ENCODE measurements around the gene HOXC6.

Gene HOXC6

DNA sequence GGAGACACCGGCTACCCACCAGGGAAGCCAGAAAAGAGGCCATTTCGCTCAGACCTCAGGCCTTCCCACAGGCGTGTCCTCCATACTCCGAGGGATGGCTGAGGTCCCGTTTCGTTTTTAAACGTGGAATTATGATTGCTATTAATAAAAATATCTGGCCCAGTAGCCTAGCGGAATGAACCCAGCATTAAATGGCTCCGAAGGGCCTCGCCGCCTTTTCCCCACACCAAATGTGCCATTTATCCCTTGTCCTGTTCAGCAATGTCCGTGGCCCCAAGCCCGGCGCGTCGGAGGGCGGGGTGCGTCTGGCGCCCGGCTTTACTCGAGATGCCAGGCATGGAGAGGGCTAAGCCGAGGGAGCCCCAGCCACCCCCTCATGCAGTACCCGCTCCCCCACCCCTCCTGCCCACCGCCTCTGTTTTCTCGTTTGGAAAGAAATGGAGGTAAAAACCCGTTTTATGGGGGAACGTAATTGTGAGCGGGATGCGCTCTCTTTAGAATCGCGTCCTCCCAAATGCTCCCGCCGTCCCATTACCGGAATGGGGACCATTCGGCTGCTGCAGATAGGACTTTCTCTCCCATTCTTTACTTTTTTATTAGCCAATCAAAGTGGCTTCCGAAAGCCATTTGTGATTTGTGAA lies 13.7 kb upstream of the HOXC6 start:
- no peak for DNase-seq
- peaks cover 28% of the 10 kb centered on the region for H3K4me1 Mint-ChIP-seq
- H3K27ac Mint-ChIP-seq: no peak overlapping the region

DNA sequence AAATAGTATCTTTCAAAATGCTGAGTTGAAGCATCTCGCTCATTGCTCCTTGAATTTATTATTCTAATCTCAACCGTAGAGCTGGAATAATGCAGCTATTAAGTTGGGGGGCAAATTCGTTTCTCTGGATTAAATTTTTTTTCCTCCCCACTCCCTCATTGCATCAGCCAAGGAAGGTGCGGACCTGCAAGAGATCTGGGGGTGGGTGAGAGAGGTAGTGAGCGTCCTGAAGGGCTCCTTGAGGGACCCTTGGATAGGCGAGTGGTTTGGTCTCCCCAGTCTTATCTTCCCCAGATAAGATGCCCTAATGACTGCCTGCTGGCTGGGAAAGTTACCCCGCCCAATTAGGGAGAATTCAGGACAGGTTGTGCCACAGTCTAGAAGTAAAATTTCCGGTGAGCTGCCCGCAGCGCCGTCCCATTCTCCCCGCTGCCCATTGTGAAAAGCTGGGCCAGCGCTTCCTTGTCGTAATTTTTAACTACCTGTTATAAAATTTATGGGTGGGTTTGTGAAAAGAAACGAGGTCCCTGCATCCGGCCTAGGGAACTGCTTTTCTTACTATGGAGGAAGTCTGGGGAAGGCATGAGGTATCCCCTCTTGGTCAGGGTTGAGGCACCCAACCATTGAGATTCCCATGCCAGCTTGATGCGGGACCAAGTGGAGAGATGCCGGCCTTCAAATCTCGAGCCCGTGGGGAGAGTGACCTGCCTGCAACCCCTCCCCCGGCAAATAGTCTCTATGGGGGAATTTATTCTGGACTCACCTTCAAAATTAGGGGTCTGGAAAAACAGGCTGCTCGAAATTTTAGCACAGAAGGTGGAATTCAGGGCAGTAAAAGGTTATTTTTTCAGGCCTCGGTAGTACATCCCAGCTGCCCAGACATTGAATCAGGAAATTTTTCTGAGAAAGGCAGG lies 13.0 kb upstream of the HOXC6 start:
- H3K4me1 Mint-ChIP-seq: peaks cover 24% of the 10 kb centered on the region

More for the DNA sequence above, 13.7 kb upstream of the HOXC6 start:
- Mint-ChIP-seq H3K4me3 (no peak overlapping the region), H3K36me3 (ENCODE audit: low read depth) (no peaks in the 10 kb centered on the region), H3K27me3 (peaks cover 81% of the 10 kb centered on the region), H3K9me3 (no peaks in the 10 kb centered on the region)
- no peak for ATAC-seq

DNA sequence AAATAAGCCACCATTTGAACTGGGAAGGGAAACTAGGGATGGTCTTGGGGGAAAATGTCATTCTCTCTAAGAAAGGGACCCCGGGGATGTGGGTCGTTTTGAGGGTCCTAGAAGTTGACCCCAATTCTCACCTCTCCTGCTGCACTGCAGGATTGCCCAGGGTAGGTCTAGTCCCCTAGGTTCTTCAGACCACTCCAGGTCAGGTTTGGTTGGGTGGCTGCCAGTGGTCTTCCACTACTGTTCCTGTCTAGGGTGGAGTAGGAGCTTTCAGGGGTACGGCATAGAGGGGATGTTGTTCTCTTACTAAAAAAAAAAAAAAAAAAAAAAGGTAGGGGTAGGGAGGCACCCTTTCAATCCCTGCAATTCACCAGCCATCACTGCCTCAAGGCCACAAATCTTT lies 12.2 kb upstream of the HOXC6 start:
- Mint-ChIP-seq H3K9me3 (no peaks in the 10 kb centered on the region), H3K27ac (no peak overlapping the region), H3K36me3 (ENCODE audit: low read depth) (no peaks in the 10 kb centered on the region), H3K4me3 (no peak overlapping the region), H3K27me3 (peaks cover 79% of the 10 kb centered on the region), H3K4me1 (peaks cover 21% of the 10 kb centered on the region)
- DNase-seq (no peak), ATAC-seq (no peak)

More for the DNA sequence above, 13.0 kb upstream of the HOXC6 start:
- Mint-ChIP-seq H3K36me3 (ENCODE audit: low read depth) (no peaks in the 10 kb centered on the region), H3K27ac (no peak overlapping the region), H3K4me3 (no peak overlapping the region), H3K9me3 (no peaks in the 10 kb centered on the region), H3K27me3 (peaks cover 80% of the 10 kb centered on the region)
- no peak for DNase-seq
- ATAC-seq: no peak

DNA sequence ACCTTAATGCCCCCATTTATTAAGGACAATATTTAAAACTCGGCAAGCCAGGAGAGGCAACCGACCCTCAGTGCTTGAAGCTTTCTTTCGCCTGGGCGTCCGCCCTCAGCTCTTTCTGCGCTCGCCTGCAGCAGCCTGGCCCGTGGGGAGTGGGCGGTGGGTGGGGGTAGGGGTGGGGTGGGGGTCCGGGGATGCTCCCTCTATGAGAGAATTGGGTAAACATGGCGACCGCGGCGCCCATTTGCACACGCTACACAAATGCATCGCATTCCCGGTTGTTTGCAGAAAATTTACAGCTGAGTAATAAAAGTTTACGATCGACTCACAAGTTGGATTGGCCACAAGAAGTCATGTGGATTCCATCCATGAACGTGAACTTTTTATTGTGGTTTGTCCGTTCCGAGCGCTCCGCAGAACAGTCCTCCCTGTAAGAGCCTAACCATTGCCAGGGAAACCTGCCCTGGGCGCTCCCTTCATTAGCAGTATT lies 11.7 kb upstream of the HOXC6 start:
- H3K9me3 Mint-ChIP-seq: no peaks in the 10 kb centered on the region
- DNase-seq: no peak
- H3K36me3 Mint-ChIP-seq (ENCODE audit: low read depth): no peaks in the 10 kb centered on the region
- ATAC-seq: no peak
- peaks cover 79% of the 10 kb centered on the region for H3K27me3 Mint-ChIP-seq
- no peak overlapping the region for H3K4me3 Mint-ChIP-seq
- H3K4me1 Mint-ChIP-seq: peaks cover 18% of the 10 kb centered on the region
- H3K27ac Mint-ChIP-seq: no peak overlapping the region

DNA sequence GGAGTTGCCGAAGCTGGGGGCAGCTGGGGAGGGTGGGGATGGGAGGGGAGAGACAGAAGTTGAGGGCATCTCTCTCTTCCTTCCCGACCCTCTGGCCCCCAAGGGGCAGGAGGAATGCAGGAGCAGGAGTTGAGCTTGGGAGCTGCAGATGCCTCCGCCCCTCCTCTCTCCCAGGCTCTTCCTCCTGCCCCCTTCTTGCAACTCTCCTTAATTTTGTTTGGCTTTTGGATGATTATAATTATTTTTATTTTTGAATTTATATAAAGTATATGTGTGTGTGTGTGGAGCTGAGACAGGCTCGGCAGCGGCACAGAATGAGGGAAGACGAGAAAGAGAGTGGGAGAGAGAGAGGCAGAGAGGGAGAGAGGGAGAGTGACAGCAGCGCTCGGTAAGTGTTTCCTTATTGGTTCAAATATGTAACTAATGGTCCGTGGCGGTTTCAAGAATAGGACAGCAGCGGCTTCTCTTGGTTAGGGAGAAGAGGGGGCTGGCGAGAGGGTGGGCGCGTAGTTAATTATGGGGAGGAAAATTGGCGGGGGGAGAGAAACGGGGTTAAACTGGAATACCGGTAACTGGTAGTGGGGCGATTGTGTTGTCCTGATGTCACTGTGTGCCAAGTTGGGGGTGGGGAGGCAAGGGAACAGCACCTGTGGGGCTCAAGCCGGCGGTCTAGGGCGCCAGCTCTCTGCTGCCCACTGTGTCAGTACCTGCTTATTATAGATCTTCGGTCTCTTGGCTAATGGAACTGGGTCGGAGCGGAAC lies 11.0 kb upstream of the HOXC6 start:
- no peak for DNase-seq
- peak; percentile 22 for ATAC-seq
- H3K4me1 Mint-ChIP-seq: peaks cover 17% of the 10 kb centered on the region
- H3K36me3 Mint-ChIP-seq (ENCODE audit: low read depth): no peaks in the 10 kb centered on the region
- H3K9me3 Mint-ChIP-seq: no peaks in the 10 kb centered on the region
- peak overlapping the region; percentile 79 for H3K4me3 Mint-ChIP-seq
- peaks cover 79% of the 10 kb centered on the region for H3K27me3 Mint-ChIP-seq
- H3K27ac Mint-ChIP-seq: no peak overlapping the region

DNA sequence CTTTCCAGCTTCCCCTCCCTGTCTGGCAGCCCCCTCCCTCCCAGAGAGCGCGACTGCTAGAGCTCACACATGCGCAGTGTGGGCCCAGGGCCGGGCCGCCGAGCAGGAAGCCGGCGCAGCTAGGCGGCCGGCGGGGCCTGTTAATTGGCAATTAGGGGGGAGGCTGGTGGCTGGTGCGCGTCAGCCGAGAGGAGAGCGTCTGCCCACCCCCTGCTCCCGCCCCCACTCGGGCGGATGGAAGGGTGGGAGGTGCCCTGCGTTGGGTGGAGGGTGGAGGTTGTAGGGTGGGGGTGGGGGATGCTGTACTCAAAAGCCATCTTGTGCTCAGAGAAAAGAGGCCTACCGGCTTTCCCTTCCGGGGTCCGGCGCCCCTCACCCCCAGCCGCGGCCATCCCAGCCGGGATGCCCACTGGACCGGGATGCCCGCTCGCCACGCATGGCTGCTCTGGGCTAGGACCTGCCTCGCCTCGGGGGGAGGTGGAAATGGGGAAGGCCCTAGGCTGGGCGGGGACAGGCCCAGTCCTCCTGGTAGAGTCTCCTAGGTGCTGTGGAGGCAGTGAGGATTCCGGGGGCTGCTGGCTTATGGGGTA lies 10.3 kb upstream of the HOXC6 start:
- H3K9me3 Mint-ChIP-seq: no peaks in the 10 kb centered on the region
- H3K27me3 Mint-ChIP-seq: peaks cover 78% of the 10 kb centered on the region
- H3K36me3 Mint-ChIP-seq (ENCODE audit: low read depth): no peaks in the 10 kb centered on the region
- DNase-seq (peak; percentile 75), ATAC-seq (peak; percentile 86)
- H3K27ac Mint-ChIP-seq: no peak overlapping the region
- peak overlapping the region; percentile 79 for H3K4me3 Mint-ChIP-seq
- H3K4me1 Mint-ChIP-seq: peaks cover 17% of the 10 kb centered on the region

DNA sequence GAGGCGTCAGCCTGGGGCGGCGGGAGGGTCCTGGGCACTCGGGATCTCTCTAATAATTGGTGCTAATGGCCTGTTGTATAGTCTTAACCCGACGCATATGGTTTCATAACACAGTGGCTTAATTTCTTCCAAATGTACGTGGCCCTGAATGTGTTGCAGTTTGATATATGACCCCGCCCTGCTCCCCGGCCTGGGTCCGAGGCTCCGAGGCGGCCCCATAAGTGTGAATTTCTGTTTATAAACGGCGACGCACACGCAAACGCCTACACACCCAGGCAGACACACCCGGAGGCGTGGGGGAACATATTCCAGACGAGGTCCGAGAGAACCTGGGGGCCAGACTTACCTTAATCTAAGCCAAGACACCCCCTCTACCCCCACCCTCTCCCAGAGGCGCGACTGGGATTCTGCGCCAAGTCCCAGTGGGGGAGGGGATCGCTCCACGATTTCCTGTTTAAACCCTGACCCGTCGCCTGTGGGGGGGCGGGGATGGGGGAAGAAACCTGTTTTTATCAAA lies 9.7 kb upstream of the HOXC6 start:
- Mint-ChIP-seq H3K36me3 (ENCODE audit: low read depth) (no peaks in the 10 kb centered on the region), H3K4me1 (peaks cover 17% of the 10 kb centered on the region), H3K9me3 (no peaks in the 10 kb centered on the region), H3K4me3 (peak overlapping the region; percentile 79), H3K27ac (no peak overlapping the region), H3K27me3 (peaks cover 78% of the 10 kb centered on the region)
- ATAC-seq (no peak), DNase-seq (no peak)

DNA sequence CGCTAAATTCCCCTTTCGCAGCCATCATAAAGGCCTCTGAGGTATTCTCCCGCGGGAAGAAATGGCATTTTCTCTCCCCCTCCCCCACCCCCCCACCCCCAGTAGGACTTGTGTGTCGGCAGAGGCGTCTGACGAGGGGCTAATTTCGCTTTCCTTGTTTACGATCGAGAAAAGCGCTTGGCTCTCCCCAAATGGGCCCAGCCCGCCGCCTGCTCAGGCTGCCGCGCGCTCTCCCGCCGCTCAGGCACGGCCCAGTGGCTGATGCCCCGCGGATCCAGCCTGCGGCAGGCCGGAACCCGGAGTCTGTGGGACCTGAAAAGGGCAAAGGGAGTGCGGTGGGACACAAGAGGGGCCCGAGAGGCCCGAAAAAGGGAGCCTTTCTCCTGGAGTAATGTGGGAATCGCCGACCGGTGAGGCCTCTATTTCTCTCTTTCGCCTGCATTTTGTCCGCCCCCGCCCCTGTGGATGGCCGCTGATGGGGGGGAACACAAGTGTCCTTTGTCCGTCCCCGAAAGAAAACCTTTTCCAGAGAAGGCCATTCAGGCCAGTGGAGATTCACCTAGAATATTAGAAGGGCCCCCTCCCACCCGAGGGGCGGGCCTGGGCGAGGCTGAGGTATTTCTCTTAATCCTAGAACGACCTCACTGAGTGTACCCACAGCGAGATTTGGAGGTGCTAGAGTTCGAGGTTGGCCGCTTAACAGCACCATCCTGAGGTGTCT lies 9.0 kb upstream of the HOXC6 start:
- Mint-ChIP-seq H3K36me3 (ENCODE audit: low read depth) (no peaks in the 10 kb centered on the region), H3K4me1 (peaks cover 17% of the 10 kb centered on the region), H3K9me3 (no peaks in the 10 kb centered on the region), H3K27ac (no peak overlapping the region), H3K4me3 (no peak overlapping the region), H3K27me3 (peaks cover 78% of the 10 kb centered on the region)
- DNase-seq (no peak), ATAC-seq (no peak)

DNA sequence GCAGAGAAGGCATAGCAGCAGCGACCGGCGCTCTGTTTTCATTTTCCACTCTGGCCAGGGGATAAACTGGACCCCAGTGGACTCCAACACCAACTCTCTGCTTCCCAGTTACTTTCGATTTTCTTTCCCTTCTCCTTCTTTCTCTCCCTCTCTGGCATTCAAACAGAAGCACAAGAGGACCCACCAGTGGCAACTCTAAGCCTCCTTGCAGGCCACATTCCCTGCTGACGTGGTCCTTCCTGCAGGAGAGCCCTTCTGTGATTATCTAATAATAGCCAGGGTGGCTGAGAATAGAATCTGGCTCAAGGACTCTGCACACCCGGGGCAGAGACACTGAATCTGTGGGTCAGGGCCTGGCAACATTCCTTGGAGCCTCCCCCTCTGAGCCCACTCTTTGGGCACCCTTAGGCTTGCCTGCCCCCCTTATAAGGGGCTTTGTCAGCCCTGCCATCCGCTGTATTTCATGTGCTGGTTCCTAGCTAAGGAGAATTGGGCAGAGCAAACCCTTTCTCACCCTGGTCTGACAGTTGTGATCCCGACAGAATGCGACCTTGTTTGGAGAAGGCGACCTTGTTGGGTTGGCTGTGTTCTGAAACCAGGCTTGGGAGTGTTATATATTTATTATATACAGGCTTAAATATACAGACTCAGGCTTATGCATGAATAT lies 8.2 kb upstream of the HOXC6 start:
- Mint-ChIP-seq H3K36me3 (ENCODE audit: low read depth) (no peaks in the 10 kb centered on the region), H3K27me3 (peaks cover 78% of the 10 kb centered on the region), H3K4me3 (no peak overlapping the region), H3K4me1 (peaks cover 14% of the 10 kb centered on the region), H3K27ac (no peak overlapping the region), H3K9me3 (no peaks in the 10 kb centered on the region)
- ATAC-seq (no peak), DNase-seq (no peak)

DNA sequence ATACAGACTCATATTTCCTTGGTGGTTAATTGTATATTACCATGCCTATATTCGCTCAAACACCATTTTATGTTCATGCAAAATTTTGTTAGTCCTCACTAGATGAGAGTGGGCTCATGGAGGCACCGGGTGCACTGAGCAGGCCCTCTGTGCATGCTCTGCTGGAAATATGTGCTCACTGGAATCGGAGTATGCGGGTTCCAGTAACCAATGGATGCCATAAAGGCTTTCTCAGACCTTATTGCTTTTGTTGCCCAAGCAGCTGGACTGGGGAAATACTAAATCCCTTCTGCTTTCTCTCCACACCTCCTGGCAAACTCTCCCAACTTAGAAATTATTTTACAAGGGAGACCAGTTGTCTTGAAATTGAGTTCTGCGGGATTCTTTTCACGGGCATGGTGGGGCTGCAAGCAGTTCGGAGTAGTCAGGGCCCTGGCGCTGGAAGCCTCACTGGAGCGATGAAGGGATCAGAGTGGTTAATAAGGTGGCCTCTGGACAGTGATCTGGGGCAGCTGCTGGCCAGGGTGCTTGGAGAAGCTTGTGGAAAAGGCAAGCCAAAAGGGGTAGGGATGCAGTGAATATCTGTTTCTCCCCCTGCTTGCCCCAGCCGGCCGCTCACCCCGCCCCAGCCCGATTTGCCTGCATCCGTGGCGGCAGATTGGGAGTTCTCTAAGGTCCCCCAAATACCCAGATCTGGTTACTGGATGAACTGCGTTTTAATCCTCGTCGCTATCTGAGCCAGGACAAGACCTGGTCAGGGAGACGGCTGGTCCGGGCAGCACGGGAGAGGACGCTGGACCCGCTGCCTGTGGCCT lies 7.4 kb upstream of the HOXC6 start:
- no peaks in the 10 kb centered on the region for H3K9me3 Mint-ChIP-seq
- DNase-seq (no peak), ATAC-seq (no peak)
- no peak overlapping the region for H3K4me3 Mint-ChIP-seq
- no peaks in the 10 kb centered on the region for H3K36me3 Mint-ChIP-seq (ENCODE audit: low read depth)
- no peak overlapping the region for H3K27ac Mint-ChIP-seq
- H3K4me1 Mint-ChIP-seq: peaks cover 12% of the 10 kb centered on the region
- peaks cover 76% of the 10 kb centered on the region for H3K27me3 Mint-ChIP-seq

DNA sequence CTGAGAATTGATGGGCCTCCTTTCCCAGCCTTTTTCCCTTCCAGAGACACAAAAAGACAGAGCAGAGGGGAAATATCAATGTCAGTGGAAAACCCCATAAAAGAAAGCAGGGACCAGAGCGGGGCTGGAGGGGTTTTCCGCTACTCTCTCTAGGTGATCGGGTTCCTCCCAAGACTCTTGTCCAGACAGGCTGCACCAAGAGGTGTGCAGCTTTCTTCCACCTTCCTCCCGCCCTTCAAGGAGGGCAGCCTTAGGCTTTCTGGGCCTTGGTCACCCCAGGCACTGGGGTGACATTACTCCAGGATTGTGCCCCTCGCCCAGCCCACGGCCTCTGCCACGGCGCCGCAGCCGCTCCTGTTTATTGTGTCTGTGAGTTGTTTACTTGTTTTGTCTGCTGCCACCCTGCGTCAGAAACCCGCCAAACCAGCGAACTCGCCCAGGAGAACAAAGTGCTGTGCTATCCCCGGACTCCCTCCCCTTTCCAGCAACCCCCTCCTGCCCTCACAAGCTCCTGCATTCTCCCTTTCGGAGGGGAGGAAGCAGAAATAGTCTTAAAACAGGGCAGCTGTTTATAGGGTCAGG lies 6.7 kb upstream of the HOXC6 start:
- DNase-seq (no peak), ATAC-seq (no peak)
- H3K27ac Mint-ChIP-seq: no peak overlapping the region
- peaks cover 75% of the 10 kb centered on the region for H3K27me3 Mint-ChIP-seq
- H3K4me3 Mint-ChIP-seq: no peak overlapping the region
- H3K36me3 Mint-ChIP-seq (ENCODE audit: low read depth): no peaks in the 10 kb centered on the region
- no peaks in the 10 kb centered on the region for H3K9me3 Mint-ChIP-seq
- H3K4me1 Mint-ChIP-seq: peaks cover 12% of the 10 kb centered on the region
